HG03280 (cell line): ENCODE results near the gene AMPH.

ENCODE experiments used
- ATAC-seq: cut with Tn5 transposase; IDR thresholded peaks from one replicate; pipeline ENCODE4 v1.9.1; 2021; ENCODE audit warnings: mild to moderate bottlenecking, moderate library complexity; ENCODE audit not compliant: unreplicated experiment

Gene AMPH

DNA sequence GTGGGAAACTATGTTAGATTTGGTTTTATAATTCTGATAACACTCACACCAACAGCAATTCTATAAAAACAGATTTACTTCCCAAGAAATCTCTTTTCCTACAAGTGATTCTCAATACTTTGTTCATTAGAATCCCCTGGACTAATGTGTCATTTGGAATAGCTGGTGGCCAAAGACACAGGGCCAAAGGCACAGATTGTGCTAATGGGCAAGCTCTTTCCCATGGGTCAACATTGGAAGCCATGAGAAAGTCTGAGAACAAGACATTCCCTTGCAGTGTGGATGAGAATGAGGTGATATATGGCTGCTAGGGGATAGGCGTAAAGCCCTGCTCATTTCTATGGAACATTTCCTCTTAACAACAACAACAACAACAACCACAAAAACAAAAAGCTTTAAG lies 153.8 kb downstream of the AMPH start:
- ATAC-seq: no peak

GRCh38 chr7:38476764-38477163 lies 154.4 kb downstream of the AMPH start:
- ATAC-seq: no peak

GRCh38 chr7:38465956-38466355 lies 165.2 kb downstream of the AMPH start:
- ATAC-seq: no peak

DNA sequence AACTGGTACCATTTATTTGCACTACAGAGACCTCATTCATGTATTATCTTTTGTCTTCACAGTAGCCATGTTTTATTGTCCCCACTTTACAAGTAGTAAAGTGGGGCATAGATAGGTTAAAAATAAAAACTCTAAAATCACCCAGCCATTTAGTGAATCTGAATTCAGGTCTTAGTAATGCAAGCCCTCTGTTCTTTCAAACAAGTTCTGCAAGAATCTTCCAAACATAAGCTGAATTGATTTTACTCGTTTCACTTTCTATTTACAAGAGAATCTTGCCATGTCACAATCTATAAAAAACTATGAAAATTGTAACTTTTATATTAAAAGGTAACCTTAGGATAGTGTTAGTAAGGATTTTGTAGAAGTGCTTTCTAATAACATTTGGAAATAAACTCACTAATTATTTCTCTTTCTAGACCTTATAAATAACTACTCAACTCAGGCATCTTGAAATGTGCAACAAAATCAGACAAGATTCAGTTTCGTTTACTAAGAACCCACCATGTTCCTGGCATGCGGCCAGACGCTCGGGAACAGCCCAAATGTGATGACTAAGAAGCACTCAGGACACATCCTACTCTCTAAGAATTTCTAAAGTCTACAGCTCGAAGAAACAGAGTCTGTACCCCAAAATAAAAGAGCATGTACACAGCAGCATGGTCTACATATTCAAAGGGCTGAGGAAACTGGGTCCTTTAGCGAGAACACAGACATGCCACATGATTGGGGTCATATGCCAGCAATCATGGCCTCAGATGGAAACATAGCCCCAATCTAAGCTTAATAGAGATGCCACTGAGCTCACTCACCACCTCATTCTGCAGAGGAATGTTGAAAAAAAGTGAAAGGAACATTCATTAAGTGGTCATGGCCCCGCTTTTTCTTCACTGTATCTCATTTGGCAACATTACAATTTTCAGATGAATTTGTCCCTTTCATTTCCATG lies 167.6 kb downstream of the AMPH start:
- ATAC-seq: peak; percentile 81

GRCh38 chr7:38462819-38463218 lies 168.4 kb downstream of the AMPH start:
- no peak for ATAC-seq

DNA sequence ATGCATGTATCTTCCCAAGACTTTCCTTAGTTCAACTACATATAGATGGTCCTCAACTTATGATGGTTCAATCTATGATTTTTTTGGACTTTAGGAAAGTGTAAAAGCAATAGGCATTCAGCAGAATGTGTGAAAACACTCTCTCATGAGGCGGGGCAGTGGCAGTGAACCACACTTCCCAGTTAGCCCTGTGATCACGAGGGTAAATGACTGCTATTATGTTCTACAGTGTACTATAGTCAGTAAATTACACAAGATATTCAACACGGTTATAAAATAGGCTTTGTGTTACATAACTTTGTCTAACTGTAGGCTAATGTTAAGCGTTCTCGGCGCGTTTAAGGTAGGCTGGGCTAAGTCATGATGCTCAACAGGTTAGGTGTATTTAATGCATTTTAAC lies 169.3 kb downstream of the AMPH start:
- ATAC-seq: no peak

GRCh38 chr7:38453826-38454225 lies 177.3 kb downstream of the AMPH start:
- no peak for ATAC-seq

GRCh38 chr7:38453168-38453567 lies 178.0 kb downstream of the AMPH start:
- ATAC-seq: no peak

DNA sequence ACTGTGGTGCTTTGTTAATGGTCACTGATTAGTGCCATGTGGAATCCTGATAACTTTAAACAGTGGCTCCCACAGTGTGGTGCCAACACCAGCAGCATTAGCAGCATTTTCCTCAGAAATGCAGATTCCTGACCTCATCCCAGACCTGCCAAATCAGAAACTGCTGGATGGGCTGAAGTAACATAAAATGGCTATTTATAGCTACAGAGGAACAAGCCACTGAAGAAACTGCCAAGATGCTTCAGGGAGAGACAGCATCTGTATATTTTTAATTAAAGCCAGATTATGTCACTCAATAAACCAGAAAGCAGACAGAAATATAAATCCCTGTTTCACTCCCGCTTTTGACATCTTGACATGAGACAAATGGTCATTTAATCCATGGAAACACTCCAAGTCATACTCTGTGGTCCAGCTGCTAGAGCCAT lies 178.5 kb downstream of the AMPH start:
- ATAC-seq: no peak

DNA sequence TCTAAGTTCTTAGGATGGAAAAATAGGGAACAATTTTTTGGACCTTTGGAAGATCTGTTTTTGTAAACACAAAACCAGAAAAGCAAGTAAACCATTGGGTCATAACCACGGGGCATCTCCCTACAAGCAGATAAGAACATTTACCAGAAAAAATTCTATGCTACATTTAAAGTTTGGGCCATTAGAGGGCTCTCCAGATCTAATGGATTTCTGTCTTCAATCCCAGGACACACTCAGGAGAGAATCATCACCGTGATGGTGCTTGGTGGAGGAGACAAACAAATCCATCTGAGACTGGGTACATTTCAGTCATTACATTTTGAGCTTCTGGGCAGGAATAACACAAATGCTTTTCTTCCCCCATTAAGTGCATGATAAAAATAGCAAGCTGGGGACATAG lies 179.3 kb downstream of the AMPH start:
- no peak for ATAC-seq

- ATAC-seq: no peak
Observed at GRCh38 chr7:38448584-38449234, 182.5 kb downstream of the AMPH start.

DNA sequence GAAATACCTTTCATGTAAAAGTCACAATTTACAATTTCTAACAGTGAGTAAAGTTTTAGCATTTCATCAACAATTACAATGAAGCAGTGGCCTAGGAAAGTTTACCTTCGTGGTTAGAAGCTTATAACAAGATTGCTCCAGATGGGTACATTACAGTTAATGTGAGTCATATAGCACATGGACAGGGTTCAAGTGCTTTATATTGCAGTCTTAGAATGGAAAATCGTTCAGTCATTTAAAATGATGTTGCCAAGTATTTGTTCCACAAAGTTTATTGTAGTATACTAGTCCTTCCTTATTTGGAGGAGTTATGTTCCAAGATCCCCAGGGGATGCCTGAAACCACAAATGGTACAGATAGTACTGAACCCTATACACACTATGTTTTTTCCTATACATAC lies 183.1 kb downstream of the AMPH start:
- no peak for ATAC-seq

DNA sequence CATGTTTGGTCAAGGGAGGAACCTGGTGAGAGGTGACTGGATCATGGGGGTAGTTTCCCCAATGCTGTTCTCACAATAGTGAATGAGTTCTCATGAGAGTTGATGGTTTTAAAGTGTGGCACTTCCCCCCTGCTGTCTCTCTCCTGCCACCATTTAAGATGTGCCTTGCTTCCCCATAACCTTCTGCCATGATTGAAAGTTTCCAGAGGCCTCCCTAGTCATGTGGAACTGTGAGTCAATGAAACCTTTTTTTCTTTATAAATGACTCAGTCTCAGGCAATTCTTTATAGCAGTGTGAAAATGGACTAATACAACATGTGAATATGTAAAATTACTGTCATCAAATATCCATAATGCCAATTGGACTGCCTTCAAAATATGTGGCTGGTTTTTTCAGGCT lies 192.2 kb downstream of the AMPH start:
- ATAC-seq: no peak

- no peak for ATAC-seq
Observed at GRCh38 chr7:38432671-38433070, 198.5 kb downstream of the AMPH start.

DNA sequence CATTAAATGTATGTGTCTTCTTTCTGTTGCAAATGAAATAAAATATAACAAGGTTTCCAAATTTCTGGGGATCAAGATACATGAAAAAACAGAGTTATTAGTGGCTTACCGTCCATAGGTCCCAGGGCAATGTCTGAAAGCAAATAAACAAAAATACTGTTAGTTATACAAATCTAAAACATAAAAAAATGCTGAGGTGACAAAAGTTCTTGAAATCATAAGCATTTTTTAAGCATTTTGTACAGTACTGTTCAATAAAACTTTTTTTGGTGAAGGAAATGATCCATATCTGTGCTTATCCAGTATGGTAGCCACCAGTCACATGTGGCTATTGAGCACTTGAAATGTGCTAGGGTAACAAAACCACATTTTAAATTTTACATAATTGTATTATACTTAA lies 199.1 kb downstream of the AMPH start:
- ATAC-seq: no peak

- no peak for ATAC-seq
Observed at GRCh38 chr7:38429057-38429456, 202.1 kb downstream of the AMPH start.

DNA sequence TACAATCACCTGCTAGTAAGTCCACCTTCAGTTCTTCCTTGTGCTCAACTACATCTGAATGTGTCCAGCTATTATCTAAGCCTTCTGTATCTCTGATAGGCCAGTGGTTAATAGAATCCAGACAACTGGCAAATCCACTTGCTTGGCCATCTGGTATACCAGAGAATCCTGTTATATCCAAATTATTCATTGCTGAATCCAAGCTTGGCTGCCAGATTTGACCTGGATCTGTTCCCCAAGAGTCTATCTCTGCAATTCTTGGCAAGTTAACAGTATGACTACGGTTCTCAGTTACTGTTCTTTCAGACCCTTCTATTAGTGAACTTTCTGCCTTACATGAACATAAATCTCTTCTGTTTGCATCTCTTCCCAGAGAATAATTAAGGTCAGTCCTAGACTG lies 203.1 kb downstream of the AMPH start:
- ATAC-seq: no peak

GRCh38 chr7:38427279-38427955 lies 203.8 kb downstream of the AMPH start:
- ATAC-seq: no peak

GRCh38 chr7:38425509-38425908 lies 205.7 kb downstream of the AMPH start:
- peak; percentile 71 for ATAC-seq

DNA sequence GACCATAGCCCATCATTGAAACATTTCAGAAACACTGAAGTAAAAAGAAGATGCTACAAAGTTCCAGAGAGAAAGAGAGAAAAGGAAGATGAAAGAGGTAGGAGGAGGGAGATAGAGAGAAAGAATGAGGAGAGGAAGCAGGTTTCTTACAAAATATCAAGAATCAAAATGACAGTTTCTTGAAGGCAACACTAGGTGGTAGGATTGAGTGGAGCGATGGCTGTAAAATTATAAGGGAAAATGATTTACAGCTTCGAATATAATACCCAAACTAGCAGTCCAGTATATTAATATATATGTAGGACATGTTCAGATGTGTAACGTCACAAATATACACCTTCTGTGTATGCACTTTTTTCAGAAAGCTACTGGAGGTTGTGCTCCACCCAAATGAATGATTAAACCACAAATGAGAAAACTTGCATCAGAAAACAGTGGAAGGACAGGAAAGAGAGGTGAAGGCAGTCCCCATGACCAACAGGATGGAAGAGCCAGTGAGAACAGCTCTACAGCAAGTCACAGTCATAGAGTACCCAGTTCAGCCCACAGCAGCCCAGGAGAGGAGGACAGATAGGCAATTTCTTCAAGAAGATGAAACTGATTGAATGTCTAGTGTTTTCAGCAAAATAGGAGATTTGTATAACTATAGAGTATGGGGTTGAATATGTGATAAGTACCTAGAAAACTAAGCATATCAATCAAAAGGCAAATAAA lies 206.3 kb downstream of the AMPH start:
- no peak for ATAC-seq

DNA sequence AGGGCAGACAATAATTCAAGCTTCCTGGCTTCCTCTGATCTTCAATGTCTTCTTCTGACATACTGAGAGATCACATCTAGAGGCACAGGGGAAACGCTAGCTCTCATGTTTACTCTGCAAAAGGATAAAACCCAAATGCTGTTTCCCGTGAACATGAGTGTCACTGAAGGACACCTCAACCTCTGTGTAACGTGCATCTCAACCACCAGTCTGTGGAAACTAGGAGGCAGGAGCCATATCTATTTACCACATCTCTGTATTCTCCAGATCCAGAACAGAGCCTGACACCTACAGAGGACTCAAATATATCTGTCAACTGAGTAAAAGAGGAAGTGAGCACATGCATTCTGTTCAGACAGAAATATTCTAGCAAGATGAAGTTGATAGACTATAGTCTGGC lies 217.4 kb downstream of the AMPH start:
- peak; percentile 62 for ATAC-seq
